ENCODE results near the gene UBXN4. TPM values are rescaled to one million over a fixed set of nuclear protein-coding genes. Genes with fewer than 3 reads are reported as not detected.

Gene UBXN4
- total and polyA plus RNA-seq, 2 of the 13 experiments (the other 11 are each of a cell fraction or from before 2014, with no cell fraction given), result 74.2 to 104 TPM

GRCh38 chr2:135694711-135695110 lies 46.9 kb upstream of the UBXN4 start:
- CTCF ChIA-PET (ENCODE audit: low intra/inter-chr PET ratio, low total read pairs), result no interaction called here

GRCh38 chr2:135698838-135699237 lies 42.8 kb upstream of the UBXN4 start:
- TF ChIP-seq RFXANK (CRISPR knock-in tag; IDR thresholded peaks at IDR 0.05) (no peak), ZNF3 (CRISPR knock-in tag; IDR thresholded peaks at IDR 0.05) (no peak)
- no peaks in the 10 kb centered on the region for H4K20me1 ChIP-seq (ENCODE audit: insufficient read depth, low read length)
- no peak overlapping the region for H3K27ac ChIP-seq (ENCODE audit: extremely low read length, insufficient read depth, low read length)
- ATAC-seq, result no peak
- H3K9me3 ChIP-seq (ENCODE audit: low read length), result no peaks in the 10 kb centered on the region
- intact Hi-C loops (cut with micrococcal nuclease; ENCODE audit: unreplicated experiment), result no loop called here
- H3K9ac ChIP-seq (ENCODE audit: insufficient read depth, low read depth, low read length), result no peak overlapping the region
- no peak overlapping the region for H3K4me3 ChIP-seq (replicated peaks in 1 of 3; ENCODE audit: insufficient read depth in 1 of 3, low read depth in 2 of 3, low read length in 3 of 3)
- H3K4me2 ChIP-seq (ENCODE audit: low read depth, low read length), result no peak overlapping the region
- CTCF ChIA-PET (ENCODE audit: low intra/inter-chr PET ratio, low total read pairs), result no interaction called here
- POLR2A ChIA-PET, result no interaction called here
- peaks cover 0 to 2% of the 10 kb centered on the region in 2 experiments; a peak in 1 of 5 replicates for H3K36me3 ChIP-seq (replicated peaks in 1 of 2; ENCODE audit: control insufficient read depth in 1 of 2, insufficient read depth in 2 of 2, low read length in 2 of 2)
- H2AFZ ChIP-seq (ENCODE audit: low read length), result no peak overlapping the region
- 0 out of 2 replicates have a peak, but pooled peaks cover 5% of the 10 kb centered on the region for H3K4me1 ChIP-seq (ENCODE audit: insufficient read depth, low read length)
- in situ Hi-C loops (cut with HindIII; ENCODE audit: extremely low pct_ligation_motif_present, low pct_unique_long_range_greater_than_20kb), result no loop called here
- WGBS (ENCODE audit: low lambda C conversion rate), result 94% methylated on average over 2 of the region's 2 CpGs
- DNase-seq (ENCODE audit: low spot score), result no peak
- no peaks in the 10 kb centered on the region for H3K79me2 ChIP-seq (ENCODE audit: insufficient read depth, low read length)
- no peaks in the 10 kb centered on the region for H3K27me3 ChIP-seq (ENCODE audit: control insufficient read depth in 1 of 2, insufficient read depth in 2 of 2, low read length in 2 of 2)
- no TSS peak for BruUV-seq (replicated peaks)
- no peak for FAIRE-seq

More at GRCh38 chr2:135694711-135695110, 46.9 kb upstream of the UBXN4 start:
- Histone ChIP-seq H3K27me3 (ENCODE audit: control insufficient read depth in 1 of 2, insufficient read depth in 2 of 2, low read length in 2 of 2) (no peaks in the 10 kb centered on the region), H4K20me1 (ENCODE audit: insufficient read depth, low read length) (no peaks in the 10 kb centered on the region), H3K9ac (ENCODE audit: insufficient read depth, low read depth, low read length) (no peak overlapping the region), H2AFZ (ENCODE audit: low read length) (no peak overlapping the region), H3K4me1 (ENCODE audit: insufficient read depth, low read length) (0 out of 2 replicates have a peak, but pooled peaks cover 5% of the 10 kb centered on the region), H3K4me3 (replicated peaks in 1 of 3; ENCODE audit: insufficient read depth in 1 of 3, low read depth in 2 of 3, low read length in 3 of 3) (no peak overlapping the region), H3K4me2 (ENCODE audit: low read depth, low read length) (no peak overlapping the region), H3K79me2 (ENCODE audit: insufficient read depth, low read length) (no peaks in the 10 kb centered on the region), H3K27ac (ENCODE audit: extremely low read length, insufficient read depth, low read length) (no peak overlapping the region), H3K9me3 (ENCODE audit: low read length) (no peaks in the 10 kb centered on the region), H3K36me3 (replicated peaks in 1 of 2; ENCODE audit: control insufficient read depth in 1 of 2, insufficient read depth in 2 of 2, low read length in 2 of 2) (peaks cover 0 to 2% of the 10 kb centered on the region in 2 experiments; a peak in 2 of 5 replicates)
- no peak for DNase-seq (ENCODE audit: low spot score)
- ATAC-seq, result no peak
- WGBS (ENCODE audit: low lambda C conversion rate), result 95% methylated on average over 2 of the region's 2 CpGs
- intact Hi-C loops (cut with micrococcal nuclease; ENCODE audit: unreplicated experiment) (no loop called here), in situ Hi-C loops (cut with HindIII; ENCODE audit: extremely low pct_ligation_motif_present, low pct_unique_long_range_greater_than_20kb) (no loop called here)
- no TSS peak for BruUV-seq (replicated peaks)
- POLR2A ChIA-PET, result no interaction called here
- TF ChIP-seq NFYB (CRISPR knock-in tag; IDR thresholded peaks at IDR 0.05), result no peak
- FAIRE-seq, result no peak

All from HepG2 (cell line).